ENCODE results near the gene SLC43A2. TPM values are rescaled to one million over a fixed set of nuclear protein-coding genes. Genes with fewer than 3 reads are reported as not detected.
A peak's percentile ranks its signal among the peaks of the same experiment; 100 is the strongest.
"Not testable (repeated sequence)": the region's sequence is repeated elsewhere in the genome, so short reads cannot be mapped to it uniquely, and the experiment has no call there.

SLC43A2 gene
- total RNA-seq, 2 donors from 2014 or later: 5.1 to 7.4 TPM

- no peak for ATAC-seq
- peaks cover 19% of the 10 kb centered on the region for H3K4me1 Mint-ChIP-seq
- H3K9me3 ChIP-seq (ENCODE audit: control insufficient read depth, low read length, poor library complexity, severe bottlenecking): no peaks in the 10 kb centered on the region
- no peak for DNase-seq
- H3K27me3 Mint-ChIP-seq: no peaks in the 10 kb centered on the region
- H3K27ac Mint-ChIP-seq: peak overlapping the region; percentile 27
- peak overlapping the region; percentile 50 for H3K4me3 Mint-ChIP-seq
- no peaks in the 10 kb centered on the region for H3K36me3 Mint-ChIP-seq (ENCODE audit: low read depth)
These were observed 59.5 kb downstream of the SLC43A2 start for GRCh38 chr17:1568950-1569810.

GRCh38 chr17:1566505-1567199, 62.0 kb downstream of the SLC43A2 start:
- H3K27me3 Mint-ChIP-seq: no peaks in the 10 kb centered on the region
- H3K4me3 Mint-ChIP-seq: peak overlapping the region; percentile 90
- H3K4me1 Mint-ChIP-seq: peaks cover 23% of the 10 kb centered on the region
- H3K27ac Mint-ChIP-seq: peak overlapping the region; percentile 56
- ATAC-seq (peak; percentile 46), DNase-seq (no peak)
- H3K36me3 Mint-ChIP-seq (ENCODE audit: low read depth): no peaks in the 10 kb centered on the region
- H3K9me3 ChIP-seq (ENCODE audit: control insufficient read depth, low read length, poor library complexity, severe bottlenecking): no peaks in the 10 kb centered on the region

GRCh38 chr17:1565877-1566276, 62.8 kb downstream of the SLC43A2 start:
- ATAC-seq: no peak
- no peak overlapping the region for H3K27ac Mint-ChIP-seq
- no peaks in the 10 kb centered on the region for H3K36me3 Mint-ChIP-seq (ENCODE audit: low read depth)
- DNase-seq: no peak
- peaks cover 31% of the 10 kb centered on the region for H3K4me1 Mint-ChIP-seq
- H3K27me3 Mint-ChIP-seq: no peaks in the 10 kb centered on the region
- no peak overlapping the region for H3K4me3 Mint-ChIP-seq
- H3K9me3 ChIP-seq (ENCODE audit: control insufficient read depth, low read length, poor library complexity, severe bottlenecking): no peaks in the 10 kb centered on the region

- peak overlapping the region; percentile 70 for H3K4me3 Mint-ChIP-seq
- H3K36me3 Mint-ChIP-seq (ENCODE audit: low read depth): no peaks in the 10 kb centered on the region
- no peak for ATAC-seq
- DNase-seq: no peak
- no peaks in the 10 kb centered on the region for H3K27me3 Mint-ChIP-seq
- no peaks in the 10 kb centered on the region for H3K9me3 ChIP-seq (ENCODE audit: control insufficient read depth, low read length, poor library complexity, severe bottlenecking)
- H3K4me1 Mint-ChIP-seq: peaks cover 40% of the 10 kb centered on the region
- peak overlapping the region; percentile 83 for H3K27ac Mint-ChIP-seq
These were observed 64.6 kb downstream of the SLC43A2 start for GRCh38 chr17:1563786-1564613.

- H3K4me1 Mint-ChIP-seq: peaks cover 40% of the 10 kb centered on the region
- not testable (repeated sequence) for H3K9me3 ChIP-seq (ENCODE audit: control insufficient read depth, low read length, poor library complexity, severe bottlenecking); H3K27me3 Mint-ChIP-seq; ATAC-seq; H3K36me3 Mint-ChIP-seq (ENCODE audit: low read depth); DNase-seq
- peak overlapping the region; percentile 70 for H3K4me3 Mint-ChIP-seq
- peak overlapping the region; percentile 83 for H3K27ac Mint-ChIP-seq
These were observed 65.2 kb downstream of the SLC43A2 start for GRCh38 chr17:1563471-1563785.

GRCh38 chr17:1562176-1562643, 66.4 kb downstream of the SLC43A2 start:
- peaks cover 32% of the 10 kb centered on the region for H3K4me1 Mint-ChIP-seq

GRCh38 chr17:1561420-1562175, 67.0 kb downstream of the SLC43A2 start:
- no peaks in the 10 kb centered on the region for H3K36me3 Mint-ChIP-seq (ENCODE audit: low read depth)
- ATAC-seq (peak; percentile 39), DNase-seq (peak; percentile 20 to 40 (median 35))
- no peaks in the 10 kb centered on the region for H3K27me3 Mint-ChIP-seq
- no peaks in the 10 kb centered on the region for H3K9me3 ChIP-seq (ENCODE audit: control insufficient read depth, low read length, poor library complexity, severe bottlenecking)
- peak overlapping the region; percentile 90 for H3K27ac Mint-ChIP-seq
- H3K4me3 Mint-ChIP-seq: peak overlapping the region; percentile 87
- H3K4me1 Mint-ChIP-seq: peaks cover 32% of the 10 kb centered on the region

More at GRCh38 chr17:1562176-1562643, 66.4 kb downstream of the SLC43A2 start:
- Mint-ChIP-seq H3K27me3 (no peaks in the 10 kb centered on the region), H3K36me3 (ENCODE audit: low read depth) (no peaks in the 10 kb centered on the region), H3K27ac (no peak overlapping the region), H3K4me3 (peak overlapping the region; percentile 87)
- peak in 2 of 3 donors; percentile 13 to 29 for DNase-seq
- no peaks in the 10 kb centered on the region for H3K9me3 ChIP-seq (ENCODE audit: control insufficient read depth, low read length, poor library complexity, severe bottlenecking)
- ATAC-seq: peak; percentile 34

GRCh38 chr17:1560858-1561355, 67.7 kb downstream of the SLC43A2 start:
- H3K4me3 Mint-ChIP-seq: peak overlapping the region; percentile 87
- ATAC-seq (no peak), DNase-seq (no peak)
- H3K4me1 Mint-ChIP-seq: peaks cover 32% of the 10 kb centered on the region
- H3K36me3 Mint-ChIP-seq (ENCODE audit: low read depth): no peaks in the 10 kb centered on the region
- no peaks in the 10 kb centered on the region for H3K9me3 ChIP-seq (ENCODE audit: control insufficient read depth, low read length, poor library complexity, severe bottlenecking)
- no peaks in the 10 kb centered on the region for H3K27me3 Mint-ChIP-seq
- H3K27ac Mint-ChIP-seq: peak overlapping the region; percentile 90

- H3K4me1 Mint-ChIP-seq: peaks cover 30% of the 10 kb centered on the region
- ATAC-seq: no peak
- no peak for DNase-seq
- no peaks in the 10 kb centered on the region for H3K36me3 Mint-ChIP-seq (ENCODE audit: low read depth)
- H3K9me3 ChIP-seq (ENCODE audit: control insufficient read depth, low read length, poor library complexity, severe bottlenecking): no peaks in the 10 kb centered on the region
- H3K27me3 Mint-ChIP-seq: no peaks in the 10 kb centered on the region
- H3K27ac Mint-ChIP-seq: peak overlapping the region; percentile 90
- H3K4me3 Mint-ChIP-seq: no peak overlapping the region
These were observed 68.4 kb downstream of the SLC43A2 start for GRCh38 chr17:1560101-1560857.

- no peak overlapping the region for H3K4me3 Mint-ChIP-seq
- DNase-seq (no peak), ATAC-seq (no peak)
- H3K27me3 Mint-ChIP-seq: no peaks in the 10 kb centered on the region
- H3K27ac Mint-ChIP-seq: peak overlapping the region; percentile 14
- H3K9me3 ChIP-seq (ENCODE audit: control insufficient read depth, low read length, poor library complexity, severe bottlenecking): no peaks in the 10 kb centered on the region
- no peaks in the 10 kb centered on the region for H3K36me3 Mint-ChIP-seq (ENCODE audit: low read depth)
- H3K4me1 Mint-ChIP-seq: peaks cover 30% of the 10 kb centered on the region
These were observed 69.3 kb downstream of the SLC43A2 start for GRCh38 chr17:1559047-1560043.

- H3K27ac Mint-ChIP-seq: peak overlapping the region; percentile 37
- no peak for ATAC-seq
- H3K36me3 Mint-ChIP-seq (ENCODE audit: low read depth): no peaks in the 10 kb centered on the region
- H3K4me1 Mint-ChIP-seq: peaks cover 26% of the 10 kb centered on the region
- H3K27me3 Mint-ChIP-seq: no peaks in the 10 kb centered on the region
- H3K4me3 Mint-ChIP-seq: no peak overlapping the region
- no peaks in the 10 kb centered on the region for H3K9me3 ChIP-seq (ENCODE audit: control insufficient read depth, low read length, poor library complexity, severe bottlenecking)
- no peak for DNase-seq
These were observed 70.2 kb downstream of the SLC43A2 start for GRCh38 chr17:1558401-1558800.

All from T-helper 17 cell (primary cell).